ENCODE results near the gene TSEN34.
"Not testable (repeated sequence)": the region's sequence is repeated elsewhere in the genome, so short reads cannot be mapped to it uniquely, and the experiment has no call there.

The TSEN34 gene

DNA sequence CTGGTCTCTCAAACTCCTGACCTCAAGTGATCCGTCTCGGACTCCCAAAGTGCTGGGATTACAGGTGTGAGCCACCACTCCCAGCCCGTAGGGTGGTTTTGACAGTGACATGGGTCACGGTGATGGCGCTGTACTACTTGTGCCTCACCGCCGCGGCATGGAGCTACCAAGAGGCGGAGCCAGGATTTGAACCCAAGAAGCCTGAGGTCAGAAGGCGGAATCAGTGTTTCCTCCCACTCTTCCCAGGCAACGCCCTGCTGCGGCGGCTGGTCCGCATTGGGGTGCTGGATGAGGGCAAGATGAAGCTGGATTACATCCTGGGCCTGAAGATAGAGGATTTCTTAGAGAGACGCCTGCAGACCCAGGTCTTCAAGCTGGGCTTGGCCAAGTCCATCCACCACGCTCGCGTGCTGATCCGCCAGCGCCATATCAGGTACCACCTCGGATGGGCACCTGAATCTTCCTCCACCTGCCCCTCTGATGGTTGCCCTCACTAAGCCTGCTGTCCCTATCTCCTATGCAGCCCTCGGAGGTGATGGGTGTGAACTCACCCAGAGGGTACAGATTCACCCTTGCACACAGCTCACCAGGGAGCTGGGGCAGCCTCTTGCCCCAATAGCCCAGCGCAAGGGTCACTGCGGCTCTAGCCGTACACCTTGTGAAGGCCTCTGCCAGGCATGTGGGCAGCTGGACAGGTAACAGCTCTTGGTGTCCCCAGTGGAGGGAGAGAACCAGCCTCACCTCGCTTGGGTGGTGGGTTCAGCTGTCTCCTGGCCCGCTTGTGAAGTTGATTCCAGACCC is 15.1 kb downstream of the TSEN34 start:
- Histone ChIP-seq H3K36me3 (ENCODE audit: insufficient read depth, low read length) (peaks cover 49% of the 10 kb centered on the region), H3K9ac (ENCODE audit: low read depth, low read length) (no peak overlapping the region), H3K9me3 (ENCODE audit: control insufficient read depth, insufficient read depth, low read length) (no peaks in the 10 kb centered on the region), H3K4me1 (ENCODE audit: insufficient read depth, low read length) (peaks cover 15% of the 10 kb centered on the region)

- Histone ChIP-seq H3K9me3 (ENCODE audit: control insufficient read depth, insufficient read depth, low read length) (no peaks in the 10 kb centered on the region), H3K36me3 (ENCODE audit: insufficient read depth, low read length) (peaks cover 45% of the 10 kb centered on the region), H3K9ac (ENCODE audit: low read depth, low read length) (no peak overlapping the region), H3K4me1 (ENCODE audit: insufficient read depth, low read length) (peaks cover 15% of the 10 kb centered on the region)
Measured at GRCh38 chr19:54206831-54207177, 15.7 kb downstream of the TSEN34 start.

DNA sequence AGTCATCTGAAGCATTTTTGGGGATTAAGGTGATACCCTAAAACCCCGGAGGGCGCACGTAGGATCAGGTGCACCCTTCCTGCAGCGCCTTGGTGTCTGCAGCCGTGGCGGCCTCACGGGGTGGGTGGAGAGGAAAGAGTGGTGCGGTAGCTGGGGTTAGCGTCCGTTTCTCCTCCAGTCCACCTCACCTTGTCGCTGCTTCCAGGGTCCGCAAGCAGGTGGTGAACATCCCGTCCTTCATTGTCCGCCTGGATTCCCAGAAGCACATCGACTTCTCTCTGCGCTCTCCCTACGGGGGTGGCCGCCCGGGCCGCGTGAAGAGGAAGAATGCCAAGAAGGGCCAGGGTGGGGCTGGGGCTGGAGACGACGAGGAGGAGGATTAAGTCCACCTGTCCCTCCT is 16.1 kb downstream of the TSEN34 start:
- H3K9me3 ChIP-seq (ENCODE audit: control insufficient read depth, insufficient read depth, low read length); H3K9ac ChIP-seq (ENCODE audit: low read depth, low read length): not testable (repeated sequence)
- Histone ChIP-seq H3K4me1 (ENCODE audit: insufficient read depth, low read length) (peaks cover 13% of the 10 kb centered on the region), H3K36me3 (ENCODE audit: insufficient read depth, low read length) (peaks cover 44% of the 10 kb centered on the region)

- Histone ChIP-seq H3K36me3 (ENCODE audit: insufficient read depth, low read length) (peaks cover 39% of the 10 kb centered on the region), H3K9ac (ENCODE audit: low read depth, low read length) (no peak overlapping the region), H3K4me1 (ENCODE audit: insufficient read depth, low read length) (peaks cover 8% of the 10 kb centered on the region), H3K9me3 (ENCODE audit: control insufficient read depth, insufficient read depth, low read length) (no peaks in the 10 kb centered on the region)
Measured at GRCh38 chr19:54207676-54207982, 16.5 kb downstream of the TSEN34 start.

GRCh38 chr19:54207983-54208783 is 17.1 kb downstream of the TSEN34 start:
- H3K36me3 ChIP-seq (ENCODE audit: insufficient read depth, low read length): peaks cover 34% of the 10 kb centered on the region

DNA sequence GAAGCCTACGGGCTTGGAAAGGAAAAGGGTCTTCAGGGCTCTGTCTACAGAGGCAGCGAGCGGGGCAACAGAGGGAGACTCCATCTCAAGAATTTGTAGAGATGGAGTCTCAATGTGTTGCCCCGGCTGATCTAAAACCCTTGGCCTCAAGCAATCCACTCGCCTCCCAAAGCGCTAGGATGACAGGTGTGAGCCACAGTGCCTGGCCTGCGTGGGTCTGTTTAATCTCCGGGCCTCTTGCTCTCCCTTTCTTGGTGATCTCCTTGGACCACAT is 17.6 kb downstream of the TSEN34 start:
- Histone ChIP-seq H3K4me1 (ENCODE audit: insufficient read depth, low read length) (no peaks in the 10 kb centered on the region; the same call in none of the 2 replicates), H3K9me3 (ENCODE audit: control insufficient read depth, insufficient read depth, low read length) (no peaks in the 10 kb centered on the region), H3K36me3 (ENCODE audit: insufficient read depth, low read length) (peaks cover 30% of the 10 kb centered on the region), H3K9ac (ENCODE audit: low read depth, low read length) (no peak overlapping the region)

More at GRCh38 chr19:54207983-54208783, 17.1 kb downstream of the TSEN34 start:
- Histone ChIP-seq H3K4me1 (ENCODE audit: insufficient read depth, low read length) (peaks cover 3% of the 10 kb centered on the region), H3K9ac (ENCODE audit: low read depth, low read length) (no peak overlapping the region), H3K9me3 (ENCODE audit: control insufficient read depth, insufficient read depth, low read length) (no peaks in the 10 kb centered on the region)

- no peak overlapping the region for H3K9ac ChIP-seq (ENCODE audit: low read depth, low read length)
Measured at GRCh38 chr19:54209058-54209810, 18.1 kb downstream of the TSEN34 start.

GRCh38 chr19:54209811-54210494 is 18.8 kb downstream of the TSEN34 start:
- H3K9me3 ChIP-seq (ENCODE audit: control insufficient read depth, insufficient read depth, low read length): no peaks in the 10 kb centered on the region
- no peaks in the 10 kb centered on the region; the same call in none of the 2 replicates for H3K4me1 ChIP-seq (ENCODE audit: insufficient read depth, low read length)
- no peak overlapping the region for H3K9ac ChIP-seq (ENCODE audit: low read depth, low read length)
- peaks cover 22% of the 10 kb centered on the region for H3K36me3 ChIP-seq (ENCODE audit: insufficient read depth, low read length)

More at GRCh38 chr19:54209058-54209810, 18.1 kb downstream of the TSEN34 start:
- Histone ChIP-seq H3K4me1 (ENCODE audit: insufficient read depth, low read length) (no peaks in the 10 kb centered on the region; the same call in none of the 2 replicates), H3K9me3 (ENCODE audit: control insufficient read depth, insufficient read depth, low read length) (no peaks in the 10 kb centered on the region), H3K36me3 (ENCODE audit: insufficient read depth, low read length) (peaks cover 30% of the 10 kb centered on the region)

GRCh38 chr19:54211235-54211634 is 20.1 kb downstream of the TSEN34 start:
- no peaks in the 10 kb centered on the region for H3K9me3 ChIP-seq (ENCODE audit: control insufficient read depth, insufficient read depth, low read length)
- peaks cover 14% of the 10 kb centered on the region for H3K36me3 ChIP-seq (ENCODE audit: insufficient read depth, low read length)
- no peaks in the 10 kb centered on the region; the same call in none of the 2 replicates for H3K4me1 ChIP-seq (ENCODE audit: insufficient read depth, low read length)
- no peak overlapping the region for H3K9ac ChIP-seq (ENCODE audit: low read depth, low read length)

DNA sequence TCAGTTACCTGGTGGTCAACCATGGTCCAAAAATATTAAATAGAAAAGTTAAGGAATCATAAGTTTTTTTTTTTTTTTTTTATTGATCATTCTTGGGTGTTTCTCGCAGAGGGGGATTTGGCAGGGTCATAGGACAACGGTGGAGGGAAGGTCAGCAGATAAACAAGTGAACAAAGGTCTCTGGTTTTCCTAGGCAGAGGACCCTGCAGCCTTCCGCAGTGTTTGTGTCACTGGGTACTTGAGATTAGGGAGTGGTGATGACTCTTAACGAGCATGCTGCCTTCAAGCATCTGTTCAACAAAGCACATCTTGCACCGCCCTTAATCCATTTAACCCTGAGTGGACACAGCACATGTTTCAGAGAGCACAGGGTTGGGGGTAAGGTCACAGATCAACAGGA is 23.1 kb downstream of the TSEN34 start:
- not testable (repeated sequence) for H3K4me1 ChIP-seq (ENCODE audit: insufficient read depth, low read length); H3K9ac ChIP-seq (ENCODE audit: low read depth, low read length); H3K9me3 ChIP-seq (ENCODE audit: control insufficient read depth, insufficient read depth, low read length); H3K36me3 ChIP-seq (ENCODE audit: insufficient read depth, low read length)

- not testable (repeated sequence) for H3K9ac ChIP-seq (ENCODE audit: low read depth, low read length); H3K36me3 ChIP-seq (ENCODE audit: insufficient read depth, low read length); H3K9me3 ChIP-seq (ENCODE audit: control insufficient read depth, insufficient read depth, low read length); H3K4me1 ChIP-seq (ENCODE audit: insufficient read depth, low read length)
Measured at GRCh38 chr19:54214734-54215133, 23.6 kb downstream of the TSEN34 start.

DNA sequence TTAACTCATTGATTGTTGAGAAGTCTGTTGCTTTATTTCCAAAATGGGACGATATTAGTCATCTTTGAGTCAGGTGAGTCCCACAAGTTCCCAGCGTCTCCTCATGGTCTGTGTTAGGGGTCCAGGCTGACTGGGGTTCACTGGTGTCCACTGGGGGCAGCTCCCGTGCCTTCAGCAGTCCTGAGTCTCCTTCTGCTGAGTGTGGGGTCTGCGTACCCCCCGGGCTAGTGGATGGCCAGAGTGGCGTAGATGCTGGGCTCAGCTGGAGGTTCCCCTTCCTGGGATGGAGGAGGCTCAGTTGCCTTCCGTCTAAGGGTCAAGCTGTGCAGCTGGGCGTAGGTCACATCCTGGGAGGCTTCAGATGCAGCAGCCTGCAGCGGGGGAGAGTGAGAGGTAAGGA is 25.8 kb downstream of the TSEN34 start:
- no peaks in the 10 kb centered on the region for H3K9me3 ChIP-seq (ENCODE audit: control insufficient read depth, insufficient read depth, low read length)
- no peaks in the 10 kb centered on the region; the same call in 1 of the 2 replicates for H3K4me1 ChIP-seq (ENCODE audit: insufficient read depth, low read length)
- H3K9ac ChIP-seq (ENCODE audit: low read depth, low read length): no peak overlapping the region
- no peaks in the 10 kb centered on the region for H3K36me3 ChIP-seq (ENCODE audit: insufficient read depth, low read length)

GRCh38 chr19:54217517-54218247 is 26.6 kb downstream of the TSEN34 start:
- H3K9me3 ChIP-seq (ENCODE audit: control insufficient read depth, insufficient read depth, low read length); H3K9ac ChIP-seq (ENCODE audit: low read depth, low read length); H3K4me1 ChIP-seq (ENCODE audit: insufficient read depth, low read length); H3K36me3 ChIP-seq (ENCODE audit: insufficient read depth, low read length): not testable (repeated sequence)

DNA sequence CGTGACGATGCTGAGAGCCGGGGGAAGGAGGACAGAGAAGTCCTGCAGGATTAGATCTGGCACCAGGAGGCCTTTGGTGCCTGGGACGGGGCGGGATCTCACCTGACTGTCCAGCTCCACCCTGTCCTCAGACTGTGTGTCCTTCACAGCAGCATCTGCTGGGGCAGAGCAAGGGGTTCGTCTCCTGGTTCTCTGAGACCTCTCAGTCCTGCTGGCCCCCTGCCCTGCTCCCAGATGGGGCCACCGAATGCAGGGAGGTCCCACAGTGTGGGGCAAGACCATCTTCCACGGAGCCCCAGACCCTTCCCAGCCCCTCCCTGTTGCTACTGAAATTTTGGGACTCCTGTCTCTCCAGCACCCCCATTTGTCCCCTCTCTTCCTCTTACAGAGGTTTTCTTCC is 27.2 kb downstream of the TSEN34 start:
- no peak overlapping the region for H3K9ac ChIP-seq (ENCODE audit: low read depth, low read length)
- H3K9me3 ChIP-seq (ENCODE audit: control insufficient read depth, insufficient read depth, low read length): no peaks in the 10 kb centered on the region
- H3K36me3 ChIP-seq (ENCODE audit: insufficient read depth, low read length): no peaks in the 10 kb centered on the region
- no peaks in the 10 kb centered on the region; the same call in 1 of the 2 replicates for H3K4me1 ChIP-seq (ENCODE audit: insufficient read depth, low read length)

All from ES-I3 (cell line).